ENCODE measurements around the gene MGAT4A.
"Not testable (repeated sequence)": the region's sequence is repeated elsewhere in the genome, so short reads cannot be mapped to it uniquely, and the experiment has no call there.

DNA sequence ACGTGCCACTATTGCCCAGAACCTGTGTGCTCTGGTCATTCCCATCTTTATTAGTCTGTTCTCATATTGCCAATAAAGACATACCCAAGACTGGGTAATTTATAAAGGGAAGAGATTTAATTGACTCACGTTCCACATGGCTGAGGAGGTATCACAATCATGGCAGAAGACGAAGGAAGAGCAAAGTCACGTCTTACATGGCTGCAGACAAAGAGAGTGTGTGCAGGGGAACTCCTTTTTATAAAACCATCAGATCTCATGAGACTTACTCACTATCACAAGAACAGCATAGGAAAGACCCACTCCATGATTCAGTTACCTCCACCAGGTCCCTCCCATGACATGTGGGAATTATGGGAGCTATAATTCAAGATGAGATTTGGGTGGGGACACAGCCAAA, 21.8 kb upstream of the MGAT4A start:
- TF ChIP-seq CTCF, POLR2A (IDR thresholded peaks at IDR 0.05): not testable (repeated sequence)

Measured in testis (tissue), 2 donors.